ENCODE measurements around the gene OR8A1.
"Not testable (repeated sequence)": the region's sequence is repeated elsewhere in the genome, so short reads cannot be mapped to it uniquely, and the experiment has no call there.

Gene OR8A1

GRCh38 chr11:124597626-124598025 lies 27.8 kb downstream of the OR8A1 start:
- DNase-seq: no peak

- no peak for DNase-seq
Observed at GRCh38 chr11:124600621-124601320, 31.0 kb downstream of the OR8A1 start.

DNA sequence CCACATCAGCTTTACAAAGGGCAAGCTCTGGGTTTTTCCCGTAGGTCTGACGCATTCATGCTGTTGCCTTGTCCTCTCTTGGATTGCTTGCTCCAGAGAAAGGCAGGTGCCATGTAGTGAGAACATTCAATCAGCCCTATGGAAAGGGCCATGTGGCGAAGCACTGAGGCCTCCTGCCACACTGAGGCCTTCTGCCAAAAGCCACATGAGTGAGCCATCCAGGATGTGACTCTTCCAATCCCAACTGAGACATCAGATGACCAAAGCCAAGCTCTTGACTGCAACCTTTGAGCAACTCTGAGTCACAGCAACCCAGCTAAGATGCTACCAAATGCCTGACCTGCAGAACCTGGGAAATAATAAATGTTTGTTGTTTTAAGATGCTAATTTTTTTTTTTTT lies 32.4 kb downstream of the OR8A1 start:
- DNase-seq: no peak

GRCh38 chr11:124602723-124603122 lies 32.9 kb downstream of the OR8A1 start:
- DNase-seq: not testable (repeated sequence)

GRCh38 chr11:124605719-124606118 lies 35.9 kb downstream of the OR8A1 start:
- no peak for DNase-seq

- no peak for DNase-seq
Observed at GRCh38 chr11:124608147-124608546, 38.4 kb downstream of the OR8A1 start.

- no peak for DNase-seq
Observed at GRCh38 chr11:124610295-124610694, 40.5 kb downstream of the OR8A1 start.

- no peak for DNase-seq
Observed at GRCh38 chr11:124611064-124611463, 41.3 kb downstream of the OR8A1 start, which contains the start of gene PANX3. Gene PANX3 (plus strand): TSS chr11:124611428. CDS start chr11:124611557, 129 bp downstream.

GRCh38 chr11:124612045-124612444 lies 42.2 kb downstream of the OR8A1 start:
- DNase-seq: no peak

DNA sequence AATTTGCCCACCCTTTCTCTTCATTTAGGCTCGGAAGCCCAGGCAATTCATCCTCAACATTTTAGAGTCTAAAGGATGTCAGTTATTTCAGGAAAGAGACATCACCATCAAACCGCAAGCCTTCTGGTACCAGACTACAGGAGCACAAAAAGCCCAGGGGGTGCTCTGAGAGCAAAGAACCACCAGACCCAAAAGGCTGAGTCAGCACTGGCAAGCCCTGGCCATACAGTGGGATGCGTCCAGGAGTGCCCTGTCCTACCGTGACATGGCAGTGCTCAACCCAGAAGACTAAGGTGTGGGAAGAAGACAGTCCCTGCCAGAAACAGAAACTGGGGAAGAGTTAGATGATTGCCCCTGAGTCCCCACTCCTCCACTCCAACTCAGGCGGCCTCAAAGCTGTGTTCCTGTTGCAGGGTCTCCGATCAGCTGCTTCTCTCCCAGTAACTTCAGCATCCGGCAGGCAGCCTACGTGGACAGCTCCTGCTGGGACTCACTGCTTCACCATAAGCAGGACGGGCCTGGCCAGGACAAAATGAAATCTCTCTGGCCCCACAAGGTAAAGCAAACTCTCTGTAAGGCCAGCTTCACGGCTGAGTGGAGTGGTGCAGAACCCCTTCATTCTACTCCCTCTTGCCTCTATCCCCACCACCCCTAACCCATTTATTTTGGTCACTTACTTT lies 42.9 kb downstream of the OR8A1 start:
- DNase-seq: no peak

DNA sequence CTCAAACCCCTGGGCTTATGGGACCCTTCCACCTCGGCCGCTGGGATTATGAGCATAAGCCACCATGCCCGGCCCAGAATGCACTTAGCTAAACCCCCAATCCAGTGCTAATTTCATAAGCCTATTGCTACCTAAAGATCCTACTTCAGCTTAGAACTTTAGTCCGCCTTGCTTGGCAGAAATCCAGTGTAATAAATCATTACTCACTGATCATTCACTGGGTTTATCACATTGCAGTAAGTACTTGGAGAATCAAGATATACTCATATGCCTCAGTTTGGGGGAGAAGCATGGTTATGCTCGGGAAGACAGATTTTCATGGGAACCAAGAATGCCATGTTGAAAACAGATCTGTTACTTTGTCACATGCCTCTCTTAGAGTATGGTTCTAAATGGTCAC lies 49.1 kb downstream of the OR8A1 start:
- no peak for DNase-seq

All from NCI-H187 (cell line).